ENCODE results near the gene ACTL7B. TPM values are rescaled to one million over a fixed set of nuclear protein-coding genes. Genes with fewer than 3 reads are reported as not detected.

ACTL7B gene
- total RNA-seq (2021) (not detected in 2 replicates), Bru-seq, nascent RNA (not detected), BruChase-seq, experiment 1, labeled RNA remaining after a 2-hour chase (percentile 19 among the genes with signal in this experiment), BruChase-seq, experiment 2, labeled RNA remaining after a 6-hour chase (not detected)
- long read RNA-seq, result 0 reads

GRCh38 chr9:108855888-108856287, at the start of gene ACTL7B:
ACTL7B (minus strand) TSS chr9:108855986; CDS start chr9:108855930, 56 bp downstream.
- H3K27me3 ChIP-seq (ENCODE audit: insufficient read depth, low read depth), result no peaks in the 10 kb centered on the region
- intact Hi-C loops (cut with micrococcal nuclease; ENCODE audit: unreplicated experiment), result no loop called here
- H4K20me1 ChIP-seq (ENCODE audit: insufficient read depth), result no peaks in the 10 kb centered on the region
- no peak for TF ChIP-seq CTCF (conservative IDR thresholded peaks at IDR 0.05)
- TF ChIP-seq EZH2 (IDR thresholded peaks at IDR 0.05; ENCODE audit: low read depth), result no peak
- no peaks in the 10 kb centered on the region for H3K79me2 ChIP-seq (ENCODE audit: low read depth)
- no peak within 1 kb of the TSS for H3K4me3 ChIP-seq
- no peak within 1 kb of the TSS for H3K4me2 ChIP-seq
- H3K27ac ChIP-seq, result no peak within 1 kb of the TSS
- no peak for DNase-seq
- peaks cover 6% of the 10 kb centered on the region; the same call in 1 of the 2 replicates for H3K9me3 ChIP-seq (ENCODE audit: insufficient read depth, low read depth)
- ChIA-PET CTCF (no interaction called here), POLR2A (ENCODE audit: unreplicated experiment) (no interaction called here)
- H3K9me2 ChIP-seq (ENCODE audit: insufficient read depth), result no peaks in the 10 kb centered on the region
- H3K4me1 ChIP-seq (replicated peaks; ENCODE audit: insufficient read depth), result no peaks in the 10 kb centered on the region; the same call in 1 of the 2 replicates
- no peaks in the 10 kb centered on the region for H3K36me3 ChIP-seq (ENCODE audit: low read depth)
- no peaks in the 10 kb centered on the region for H3F3A ChIP-seq (ENCODE audit: insufficient read depth, low read depth)
- no peak within 1 kb of the TSS for H2AFZ ChIP-seq
- no TSS peak for BruUV-seq (replicated peaks)

GRCh38 chr9:108905494-108905893, 49.7 kb upstream of the ACTL7B start:
- no peaks in the 10 kb centered on the region for H3K9me3 ChIP-seq (ENCODE audit: insufficient read depth, low read depth)
- CTCF ChIA-PET, result no interaction called here
- intact Hi-C loops (cut with micrococcal nuclease; ENCODE audit: unreplicated experiment), result no loop called here
- H3K27ac ChIP-seq, result no peak overlapping the region
- H3K4me1 ChIP-seq (replicated peaks; ENCODE audit: insufficient read depth), result no peaks in the 10 kb centered on the region
- peaks cover 18% of the 10 kb centered on the region for H3K36me3 ChIP-seq (ENCODE audit: low read depth)
- H3K4me3 ChIP-seq, result no peak overlapping the region
- no peak overlapping the region for H3K4me2 ChIP-seq
- H3F3A ChIP-seq (ENCODE audit: insufficient read depth, low read depth), result no peaks in the 10 kb centered on the region
- no TSS peak for BruUV-seq (replicated peaks)
- POLR2A ChIA-PET (ENCODE audit: unreplicated experiment), result no interaction called here
- H3K9me2 ChIP-seq (ENCODE audit: insufficient read depth), result no peaks in the 10 kb centered on the region
- H3K79me2 ChIP-seq (ENCODE audit: low read depth), result no peaks in the 10 kb centered on the region
- no peak for DNase-seq
- H2AFZ ChIP-seq, result no peak overlapping the region
- no peak for TF ChIP-seq EZH2 (IDR thresholded peaks at IDR 0.05; ENCODE audit: low read depth)
- TF ChIP-seq CTCF (conservative IDR thresholded peaks at IDR 0.05), result no peak
- no peaks in the 10 kb centered on the region for H3K27me3 ChIP-seq (ENCODE audit: insufficient read depth, low read depth)
- no peaks in the 10 kb centered on the region for H4K20me1 ChIP-seq (ENCODE audit: insufficient read depth)

GRCh38 chr9:108904161-108904560, 48.4 kb upstream of the ACTL7B start:
- no peaks in the 10 kb centered on the region for H4K20me1 ChIP-seq (ENCODE audit: insufficient read depth)
- TF ChIP-seq CTCF (conservative IDR thresholded peaks at IDR 0.05), result no peak
- TF ChIP-seq EZH2 (IDR thresholded peaks at IDR 0.05; ENCODE audit: low read depth), result no peak
- H3K9me3 ChIP-seq (ENCODE audit: insufficient read depth, low read depth), result no peaks in the 10 kb centered on the region
- peaks cover 26% of the 10 kb centered on the region for H3K36me3 ChIP-seq (ENCODE audit: low read depth)
- no peak overlapping the region for H3K4me2 ChIP-seq
- no peaks in the 10 kb centered on the region for H3K27me3 ChIP-seq (ENCODE audit: insufficient read depth, low read depth)
- ChIA-PET POLR2A (ENCODE audit: unreplicated experiment) (no interaction called here), CTCF (no interaction called here)
- no peak for DNase-seq
- H3K4me3 ChIP-seq, result no peak overlapping the region
- no TSS peak for BruUV-seq (replicated peaks)
- H3K27ac ChIP-seq, result no peak overlapping the region
- no peaks in the 10 kb centered on the region for H3K9me2 ChIP-seq (ENCODE audit: insufficient read depth)
- H3K79me2 ChIP-seq (ENCODE audit: low read depth), result no peaks in the 10 kb centered on the region
- intact Hi-C loops (cut with micrococcal nuclease; ENCODE audit: unreplicated experiment), result no loop called here
- no peaks in the 10 kb centered on the region for H3K4me1 ChIP-seq (replicated peaks; ENCODE audit: insufficient read depth)
- H2AFZ ChIP-seq, result no peak overlapping the region
- H3F3A ChIP-seq (ENCODE audit: insufficient read depth, low read depth), result no peaks in the 10 kb centered on the region
